ENCODE measurements around the gene TP53RK.

TP53RK gene

GRCh38 chr20:46689082-46689753, at the start of gene TP53RK:
Gene TP53RK, minus strand, starts transcription at chr20:46689444. Its CDS starts 30 bp downstream, at chr20:46689414.
- DNase-seq (ENCODE audit: extremely low read depth in 1 of 2, low read depth in 1 of 2): peak; percentile 89 to 91

GRCh38 chr20:46735436-46735835, 46.2 kb upstream of the TP53RK start:
- no peak for DNase-seq (ENCODE audit: extremely low read depth in 1 of 2, low read depth in 1 of 2)

- no peak for DNase-seq (ENCODE audit: extremely low read depth in 1 of 2, low read depth in 1 of 2)
Observed at GRCh38 chr20:46731770-46732169, 42.5 kb upstream of the TP53RK start.

- no peak for DNase-seq (ENCODE audit: extremely low read depth in 1 of 2, low read depth in 1 of 2)
Observed at GRCh38 chr20:46725186-46726165, 36.2 kb upstream of the TP53RK start.

- no peak for DNase-seq (ENCODE audit: extremely low read depth in 1 of 2, low read depth in 1 of 2)
Observed at GRCh38 chr20:46724343-46724959, 35.2 kb upstream of the TP53RK start.

- no peak for DNase-seq (ENCODE audit: extremely low read depth in 1 of 2, low read depth in 1 of 2)
Observed at GRCh38 chr20:46723039-46723438, 33.8 kb upstream of the TP53RK start.

GRCh38 chr20:46722450-46722849, 33.2 kb upstream of the TP53RK start:
- DNase-seq (ENCODE audit: extremely low read depth in 1 of 2, low read depth in 1 of 2): no peak

- no peak for DNase-seq (ENCODE audit: extremely low read depth in 1 of 2, low read depth in 1 of 2)
Observed at GRCh38 chr20:46721476-46721875, 32.2 kb upstream of the TP53RK start.

- DNase-seq (ENCODE audit: extremely low read depth in 1 of 2, low read depth in 1 of 2): no peak
Observed at GRCh38 chr20:46720776-46721425, 31.7 kb upstream of the TP53RK start.

- no peak for DNase-seq (ENCODE audit: extremely low read depth in 1 of 2, low read depth in 1 of 2)
Observed at GRCh38 chr20:46720019-46720418, 30.8 kb upstream of the TP53RK start.

- no peak for DNase-seq (ENCODE audit: extremely low read depth in 1 of 2, low read depth in 1 of 2)
Observed at GRCh38 chr20:46717818-46718541, 28.7 kb upstream of the TP53RK start.

- DNase-seq (ENCODE audit: extremely low read depth in 1 of 2, low read depth in 1 of 2): no peak
Observed at GRCh38 chr20:46715292-46715756, 26.1 kb upstream of the TP53RK start.

- no peak for DNase-seq (ENCODE audit: extremely low read depth in 1 of 2, low read depth in 1 of 2)
Observed at GRCh38 chr20:46713957-46714834, 25.0 kb upstream of the TP53RK start.

- DNase-seq (ENCODE audit: extremely low read depth in 1 of 2, low read depth in 1 of 2): no peak
Observed at GRCh38 chr20:46712056-46712636, 22.9 kb upstream of the TP53RK start.

- no peak for DNase-seq (ENCODE audit: extremely low read depth in 1 of 2, low read depth in 1 of 2)
Observed at GRCh38 chr20:46710153-46710913, 21.1 kb upstream of the TP53RK start.

- no peak for DNase-seq (ENCODE audit: extremely low read depth in 1 of 2, low read depth in 1 of 2)
Observed at GRCh38 chr20:46709459-46710152, 20.4 kb upstream of the TP53RK start, which contains the start of gene SLC2A10. Gene SLC2A10, plus strand, starts transcription at chr20:46709649. Its CDS starts 88 bp downstream, at chr20:46709737.

GRCh38 chr20:46709055-46709458, 19.8 kb upstream of the TP53RK start:
- no peak for DNase-seq (ENCODE audit: extremely low read depth in 1 of 2, low read depth in 1 of 2)
